NCI-H524 (cell line): ENCODE measurements around the gene ZSWIM1.

Experiments
- DNase-seq, 2 experiments: peaks; one replicate each; lab custom pipeline; 2025; lab: John Stamatoyannopoulos, UW

The ZSWIM1 gene

DNA sequence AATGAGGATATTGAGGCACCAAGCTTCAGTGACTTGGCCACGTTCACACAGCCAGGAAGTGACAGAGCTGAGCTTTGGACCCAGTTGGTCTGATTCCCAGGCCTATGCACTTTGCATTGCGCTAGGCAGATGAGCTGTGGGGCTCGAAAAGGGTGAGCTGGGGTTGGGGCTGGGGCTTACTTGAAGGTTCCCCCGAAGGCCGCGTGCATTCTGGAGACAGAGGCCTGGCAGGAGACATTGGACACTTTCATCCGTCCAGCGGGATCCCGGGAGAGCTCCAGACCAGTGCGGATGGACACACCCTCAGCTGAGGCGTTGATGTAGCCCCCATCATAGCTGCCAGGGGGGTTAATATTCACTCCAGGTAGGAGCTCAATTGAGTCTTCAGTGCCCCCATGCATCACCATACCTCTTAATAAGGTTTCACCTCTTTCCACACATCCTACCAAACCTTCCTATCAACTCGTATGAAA, 28.3 kb downstream of the ZSWIM1 start:
- no peak for DNase-seq

DNA sequence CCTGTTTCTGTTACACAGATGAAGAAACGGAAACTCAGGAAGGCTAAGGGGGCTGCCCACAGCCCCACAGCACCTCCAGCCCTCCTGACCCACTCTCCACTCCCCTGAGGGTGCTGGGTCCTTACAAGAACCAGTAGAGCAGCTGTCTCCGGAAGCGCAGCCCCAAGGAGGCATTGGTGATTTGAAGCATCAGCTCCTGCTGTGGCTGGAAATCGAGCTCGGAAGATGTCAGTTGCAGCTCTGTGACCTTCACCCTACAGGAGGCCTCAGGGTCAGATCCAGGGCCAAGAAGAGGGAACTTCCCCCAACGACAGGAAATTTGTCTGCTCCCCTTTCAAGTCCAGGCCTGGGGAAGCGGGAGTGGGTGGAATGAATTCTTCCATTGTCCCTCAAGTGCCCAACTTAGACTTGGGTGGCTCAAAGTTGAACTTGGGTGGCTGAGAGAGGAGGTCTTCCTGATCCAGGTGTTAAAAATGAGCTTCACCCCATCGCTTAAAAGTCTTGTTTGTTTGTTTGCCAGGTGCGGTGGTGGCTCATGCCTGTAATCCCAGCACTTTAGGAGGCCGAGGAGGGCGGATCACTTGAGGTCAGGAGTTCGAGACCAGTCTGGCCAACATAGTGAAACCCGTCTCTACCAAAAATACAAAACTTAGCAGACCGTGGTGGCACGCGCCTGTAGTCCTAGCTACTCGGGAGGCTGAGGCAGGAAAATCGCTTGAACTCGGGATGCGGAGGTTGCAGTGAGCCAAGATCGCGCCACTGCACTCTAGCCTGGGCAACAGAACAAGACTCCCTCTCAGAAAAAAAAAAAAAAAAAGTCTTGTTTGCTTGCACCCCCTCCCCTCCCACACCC, 29.0 kb downstream of the ZSWIM1 start:
- DNase-seq, result no peak

DNA sequence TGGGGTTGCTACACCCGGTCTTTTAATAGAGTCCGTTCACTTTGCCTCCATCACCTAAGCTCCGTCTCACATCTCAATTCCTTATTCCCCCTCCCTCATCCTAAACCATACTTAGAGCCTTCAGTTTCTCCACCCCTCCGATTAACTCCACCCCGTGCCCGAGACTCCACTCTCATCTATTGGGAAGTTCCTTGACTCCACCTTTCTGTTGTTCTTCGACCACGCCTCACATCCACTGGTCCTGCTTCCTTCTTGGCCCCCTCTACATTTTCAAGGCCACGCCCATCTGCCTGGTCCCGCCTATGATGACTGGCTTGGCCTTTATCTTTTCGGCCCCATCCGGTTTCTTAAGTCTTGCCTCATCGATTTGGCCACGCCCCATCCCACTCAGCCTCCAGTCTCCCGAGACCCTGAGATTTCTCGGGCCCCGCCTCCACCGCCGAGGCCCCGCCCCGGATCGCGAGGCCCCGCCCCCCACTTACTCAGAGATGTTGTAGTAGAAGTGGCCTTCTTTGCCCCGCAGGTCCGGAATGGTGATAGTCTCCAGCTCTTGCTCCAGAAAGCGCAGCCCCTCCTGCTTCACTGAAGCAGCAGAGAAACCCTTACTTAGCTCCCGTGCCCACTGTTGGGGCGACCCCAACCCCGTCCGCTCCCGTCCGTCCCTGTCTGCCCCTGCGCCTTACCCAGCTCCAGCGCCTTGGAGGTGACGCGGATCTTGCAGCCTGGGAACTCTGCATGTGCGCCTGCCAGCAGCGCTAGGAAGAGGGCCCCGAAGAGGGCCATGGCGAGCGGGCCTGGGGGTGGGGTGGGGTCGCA, 29.9 kb downstream of the ZSWIM1 start:
- DNase-seq, result peak in 1 of 2 experiments; percentile 61

DNA sequence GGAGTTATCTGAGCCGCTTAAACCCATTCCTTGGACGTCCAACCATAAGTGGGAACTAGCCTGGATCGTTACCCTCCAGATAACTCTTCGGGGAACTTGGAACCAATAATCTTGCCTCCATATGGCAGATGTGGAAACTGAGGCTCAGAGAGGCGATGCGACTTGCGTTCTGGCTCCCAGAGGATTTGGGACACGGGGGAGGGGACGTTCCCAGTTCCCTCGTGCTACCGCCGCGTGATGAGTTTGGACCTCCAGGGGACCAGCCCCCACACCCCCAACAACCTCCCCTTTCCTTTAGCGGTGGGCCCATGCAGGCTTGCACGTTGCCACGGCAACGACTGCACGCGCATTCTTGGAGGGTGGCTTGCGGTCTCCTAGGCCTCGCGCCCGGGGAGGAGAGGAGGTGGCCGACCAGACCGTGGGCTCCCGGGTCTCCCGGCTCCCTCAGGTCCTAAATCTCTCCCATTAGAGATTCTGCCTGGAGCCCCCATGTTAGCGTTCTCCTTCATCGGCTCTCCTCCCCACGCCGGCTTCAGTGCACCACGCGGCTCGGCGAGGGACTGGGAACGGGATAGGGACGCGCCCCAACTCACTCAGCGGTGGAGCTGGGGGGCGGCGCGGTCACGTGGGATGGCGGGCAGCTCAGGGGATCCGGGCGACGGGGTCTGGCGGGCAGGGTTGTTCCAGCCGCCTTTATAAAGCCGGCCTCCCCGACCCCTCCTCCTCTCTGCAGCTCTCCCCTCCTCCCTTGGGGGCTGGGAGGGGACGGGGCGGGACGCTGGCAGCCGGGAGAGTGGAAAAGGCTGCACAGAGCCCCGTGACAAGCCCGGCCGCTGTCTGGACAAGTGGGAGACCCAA, 30.7 kb downstream of the ZSWIM1 start, which contains the start of gene PLTP:
Gene PLTP, minus strand, starts transcription at position 670 of the 858 bp plus-strand sequence. CDS start 703 bp downstream, outside the sequence.
- DNase-seq, result peak; percentile 61 to 63

DNA sequence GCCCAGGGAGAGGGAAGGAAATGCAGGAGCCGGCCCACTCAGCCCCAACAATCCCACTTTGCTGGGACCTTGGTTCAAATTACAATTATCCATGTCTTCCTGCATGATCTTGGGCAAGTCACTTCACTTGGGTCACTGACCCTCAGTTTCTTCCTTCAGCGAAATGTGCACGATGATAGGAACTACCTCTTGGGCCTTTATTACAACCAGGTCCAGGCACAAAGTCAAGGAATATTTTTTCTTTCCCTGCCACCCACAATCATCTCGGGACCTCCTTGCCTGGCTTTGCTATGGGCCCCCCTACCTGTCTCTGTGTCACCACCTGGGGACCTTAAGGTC, 31.3 kb downstream of the ZSWIM1 start:
- no peak for DNase-seq

DNA sequence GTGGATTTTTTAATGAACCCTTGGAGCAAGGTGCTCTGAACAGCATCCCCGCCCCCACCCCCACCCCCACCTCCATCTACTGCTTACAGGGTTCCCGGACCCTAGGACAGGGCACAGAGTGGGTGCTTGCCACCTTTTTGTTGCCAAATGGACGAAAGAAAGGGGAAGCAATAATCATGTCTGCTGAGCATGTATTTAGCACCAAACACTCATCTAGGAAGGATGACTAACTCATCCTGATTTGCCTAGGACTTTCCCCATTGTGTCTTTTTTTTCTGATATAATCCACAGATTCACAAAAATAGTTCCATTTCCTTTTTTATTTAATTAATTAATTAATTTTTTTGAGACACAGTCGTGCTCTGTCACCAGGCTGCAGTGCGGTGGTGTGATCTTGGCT, 32.1 kb downstream of the ZSWIM1 start:
- DNase-seq, result no peak

DNA sequence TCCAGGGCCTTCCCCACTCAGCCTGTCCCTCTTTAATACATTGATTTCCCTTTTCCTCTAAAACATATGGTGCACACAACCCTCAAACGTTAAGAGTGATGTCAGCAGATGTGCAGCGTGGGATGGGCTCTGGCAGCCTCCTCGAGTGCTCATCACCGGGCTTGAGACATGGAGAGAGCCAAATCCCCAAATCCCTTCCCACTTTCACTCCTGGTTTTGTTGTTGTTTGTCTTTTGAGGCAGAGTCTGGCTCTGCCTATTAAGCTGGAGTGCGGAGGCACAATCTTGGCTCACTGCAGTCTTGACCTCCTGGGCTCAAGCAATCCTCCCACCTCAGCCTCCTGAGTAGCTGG, 36.7 kb downstream of the ZSWIM1 start:
- DNase-seq, result peak; percentile 86 to 94

DNA sequence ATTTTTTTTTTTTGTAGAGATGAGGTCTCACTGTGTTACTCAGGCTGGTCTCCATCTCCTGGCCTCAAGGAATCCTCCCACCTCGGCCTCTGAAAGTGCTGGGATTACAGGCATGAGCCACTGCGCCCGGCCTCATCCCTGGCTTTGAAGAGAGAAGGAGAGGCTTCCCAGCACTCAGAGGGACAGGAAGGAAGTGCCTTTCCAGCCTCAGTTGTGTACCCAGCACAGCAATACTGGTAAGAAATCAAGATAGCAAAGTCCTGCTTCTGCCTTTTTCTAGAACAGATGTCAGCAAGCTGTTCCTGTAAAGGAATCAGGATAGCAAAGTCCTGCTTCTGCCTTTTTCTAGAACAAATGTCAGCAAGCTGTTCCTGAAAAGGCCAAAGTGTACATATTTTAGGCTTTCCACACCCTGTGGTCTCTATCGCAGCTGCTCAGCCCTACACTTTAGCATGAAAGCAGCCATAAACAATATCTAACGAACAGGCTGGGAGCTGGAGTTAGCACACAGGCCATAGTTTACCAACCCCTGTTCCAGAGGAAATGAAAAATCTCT, 37.2 kb downstream of the ZSWIM1 start:
- no peak for DNase-seq

DNA sequence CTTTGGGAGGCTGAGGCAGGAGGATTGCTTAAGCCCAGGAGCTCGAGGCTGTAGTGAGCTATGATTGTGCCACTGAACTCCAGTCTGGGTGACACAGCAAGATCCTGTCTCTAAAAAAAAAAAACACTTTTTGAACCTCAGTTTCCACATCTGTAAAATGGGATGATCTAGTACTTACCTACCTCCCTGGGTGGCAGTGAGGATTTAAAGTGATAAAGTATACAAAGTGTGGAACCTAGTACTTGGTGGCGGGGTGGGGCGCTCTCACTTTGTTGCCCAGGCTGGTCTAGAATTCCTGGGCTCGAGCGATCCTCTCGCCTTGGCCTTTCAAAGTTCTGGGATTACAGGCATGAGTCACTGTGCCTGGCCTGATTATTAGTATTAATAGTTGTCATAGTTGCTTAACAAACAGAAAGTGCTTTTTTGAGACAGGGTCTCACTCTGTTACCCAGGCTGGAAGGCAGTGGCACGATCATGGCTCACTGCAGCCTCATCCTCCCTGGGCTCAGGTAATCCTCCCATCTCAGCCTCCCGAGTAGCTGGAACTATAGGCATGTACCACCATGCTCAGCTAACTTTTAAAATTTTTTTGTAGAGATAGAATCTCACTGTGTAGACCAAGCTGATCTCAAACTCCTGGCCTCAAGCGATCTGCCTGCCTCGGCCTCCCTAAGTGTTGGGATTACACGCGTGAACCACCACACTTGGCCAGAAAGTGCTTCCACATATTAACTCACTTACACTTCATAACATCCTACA, 37.9 kb downstream of the ZSWIM1 start:
- DNase-seq, result no peak

DNA sequence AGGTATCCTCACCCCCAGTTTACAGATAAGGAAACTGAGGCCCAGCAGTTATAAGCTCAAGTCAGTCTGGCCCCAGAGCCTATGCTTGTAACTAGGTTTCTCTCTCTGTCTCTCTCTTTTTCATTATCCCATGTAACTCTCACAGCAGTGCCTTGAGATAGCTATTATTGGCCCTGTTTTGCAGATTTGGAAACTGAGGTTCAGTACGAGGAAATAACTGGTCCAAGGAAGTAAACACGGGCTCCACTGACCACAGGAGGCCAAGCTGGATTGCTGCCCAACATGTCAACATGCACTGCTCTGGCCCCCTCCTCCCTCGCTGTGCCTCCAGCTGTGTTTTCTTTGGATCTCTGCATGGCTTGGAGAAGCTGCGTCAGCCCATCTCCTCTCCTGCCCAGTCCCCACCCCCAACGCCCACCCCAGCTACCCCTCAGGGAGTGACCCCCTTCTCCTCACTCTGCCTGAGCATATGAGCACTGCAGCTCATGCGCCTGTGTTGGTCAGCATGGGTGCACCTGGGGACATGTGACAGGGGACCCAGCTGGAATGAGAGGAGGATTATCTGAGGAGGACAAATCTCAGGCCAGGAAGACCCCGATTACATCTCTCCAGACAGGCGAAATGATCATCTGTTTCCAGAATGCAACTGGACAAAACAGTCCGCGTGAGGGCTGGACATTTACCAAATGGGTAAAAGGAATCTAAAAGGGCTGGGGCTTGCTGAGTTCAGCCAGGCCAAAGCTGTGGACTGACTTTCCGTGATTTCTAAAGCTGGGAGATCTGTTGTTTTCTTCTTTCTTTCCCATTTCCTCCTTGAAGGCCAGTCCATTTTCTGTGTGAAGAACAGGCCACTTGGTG, 38.7 kb downstream of the ZSWIM1 start:
- DNase-seq, result no peak

DNA sequence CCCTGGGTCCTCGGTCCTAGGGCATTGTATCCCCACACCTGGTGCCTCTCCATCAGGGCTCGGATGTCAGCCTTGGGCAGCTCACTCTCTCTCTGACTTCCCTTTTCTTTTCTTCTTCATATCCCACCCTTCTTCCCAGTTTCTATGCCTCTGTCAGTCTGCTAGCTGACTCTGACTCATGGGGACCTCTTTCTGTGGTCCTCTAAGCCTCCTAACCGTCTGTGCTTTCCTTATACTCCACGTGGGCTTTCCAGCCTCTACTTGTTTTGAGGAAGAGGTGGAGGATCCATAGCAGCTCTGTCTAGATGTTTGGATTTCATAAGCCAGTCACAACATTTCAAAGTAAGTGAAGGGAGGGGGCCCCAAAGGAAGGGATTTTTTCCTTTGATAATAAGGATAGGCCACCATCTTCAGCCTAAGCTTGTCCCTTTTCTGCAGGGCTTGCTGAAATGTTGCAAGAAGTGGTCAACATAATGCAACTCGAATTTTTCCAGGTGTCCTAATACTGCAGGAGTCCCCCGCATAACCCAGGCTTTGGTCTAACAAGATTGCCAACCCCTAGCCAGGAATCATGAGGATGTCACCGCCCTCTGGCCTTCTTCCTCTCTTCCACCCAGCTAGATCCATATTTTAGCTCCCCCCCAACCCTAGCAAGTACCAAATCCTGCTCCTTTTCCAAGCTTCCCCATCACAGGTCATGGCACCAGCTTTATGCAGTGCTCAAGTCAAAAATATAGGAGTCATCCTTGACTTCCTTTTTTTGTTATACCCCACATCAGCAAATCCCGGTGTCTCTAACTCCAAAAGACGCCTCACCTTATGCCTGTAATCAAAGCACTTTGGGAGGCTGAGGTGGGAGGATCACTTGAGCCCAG, 39.7 kb downstream of the ZSWIM1 start:
- DNase-seq, result no peak

DNA sequence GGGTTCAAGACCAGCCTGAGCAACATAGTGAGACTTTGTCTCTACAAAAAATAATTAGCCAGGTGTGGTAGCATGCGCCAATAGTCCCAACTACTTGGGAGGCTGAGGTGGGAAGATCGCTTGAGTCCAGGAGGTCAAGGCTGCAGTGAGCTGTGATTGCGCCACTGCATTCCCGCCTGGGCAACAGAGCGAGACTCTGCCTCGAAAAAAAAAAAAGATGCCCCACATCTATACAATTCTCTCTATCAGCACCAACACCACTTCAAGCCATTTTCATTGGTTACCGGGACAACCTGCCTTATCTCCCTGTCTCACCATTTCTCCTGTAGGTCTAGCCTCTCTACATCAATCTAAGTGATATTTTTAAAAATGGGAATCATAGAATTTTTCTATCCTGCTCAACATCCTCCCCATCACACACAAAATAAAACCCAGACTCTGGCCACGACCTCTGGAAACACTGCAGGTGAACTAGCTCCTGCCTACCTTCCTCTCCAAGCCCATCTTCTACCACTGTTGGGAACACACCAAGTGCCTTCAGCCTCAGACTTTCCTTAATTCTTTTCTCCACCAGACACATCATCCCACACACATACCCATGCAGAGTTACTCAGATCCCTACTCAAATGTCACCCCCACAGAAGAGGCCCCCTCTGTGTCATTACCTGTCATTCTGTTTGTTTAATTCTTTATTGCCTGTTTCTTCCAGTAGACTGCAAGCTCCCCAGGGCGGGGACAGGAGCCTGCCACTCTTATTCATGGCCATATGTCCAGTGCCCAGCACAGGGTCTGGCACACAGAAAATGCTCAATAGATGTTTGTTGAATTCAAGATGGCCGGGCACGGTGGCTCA, 40.5 kb downstream of the ZSWIM1 start:
- no peak for DNase-seq

DNA sequence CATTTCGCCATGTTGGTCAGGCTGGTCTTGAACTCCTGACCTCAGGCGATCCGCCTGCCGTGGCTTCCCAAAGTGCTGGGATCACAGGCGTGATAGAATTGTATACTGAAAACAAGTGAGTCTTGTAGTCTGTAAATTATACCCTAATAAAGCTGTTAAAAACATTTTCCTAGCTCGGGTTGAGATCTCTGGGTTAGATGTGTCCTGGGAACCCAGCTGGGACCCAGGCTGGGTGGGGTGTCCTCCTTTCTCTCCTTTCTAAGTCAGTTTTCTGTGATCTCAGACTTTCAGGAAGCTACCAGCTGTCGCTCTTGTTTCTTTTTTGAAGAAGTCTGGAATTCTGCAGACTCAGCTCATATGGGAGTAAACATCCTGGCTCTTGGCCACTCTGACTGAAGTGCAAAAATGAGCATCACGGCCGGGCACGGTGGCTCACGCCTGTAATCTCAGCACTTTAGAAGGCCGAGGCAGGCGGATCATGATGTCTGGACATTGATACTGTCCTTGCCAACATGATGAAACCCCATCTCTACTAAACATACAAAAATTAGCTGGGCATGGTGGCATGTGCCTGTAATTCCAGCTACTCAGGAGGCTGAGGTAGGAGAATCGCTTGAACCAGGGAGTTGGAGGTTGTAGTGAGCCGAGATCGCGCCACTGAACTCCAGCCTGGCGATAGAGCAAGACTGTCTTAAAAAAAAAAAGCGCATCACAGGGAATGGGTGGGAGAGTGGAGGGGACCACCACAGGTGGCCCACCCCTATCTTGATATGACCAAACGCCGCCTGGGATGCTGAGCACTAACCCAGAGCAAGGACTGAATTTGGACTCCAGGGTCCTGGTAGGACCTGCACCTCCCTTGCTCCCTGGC, 43.6 kb downstream of the ZSWIM1 start:
- no peak for DNase-seq

DNA sequence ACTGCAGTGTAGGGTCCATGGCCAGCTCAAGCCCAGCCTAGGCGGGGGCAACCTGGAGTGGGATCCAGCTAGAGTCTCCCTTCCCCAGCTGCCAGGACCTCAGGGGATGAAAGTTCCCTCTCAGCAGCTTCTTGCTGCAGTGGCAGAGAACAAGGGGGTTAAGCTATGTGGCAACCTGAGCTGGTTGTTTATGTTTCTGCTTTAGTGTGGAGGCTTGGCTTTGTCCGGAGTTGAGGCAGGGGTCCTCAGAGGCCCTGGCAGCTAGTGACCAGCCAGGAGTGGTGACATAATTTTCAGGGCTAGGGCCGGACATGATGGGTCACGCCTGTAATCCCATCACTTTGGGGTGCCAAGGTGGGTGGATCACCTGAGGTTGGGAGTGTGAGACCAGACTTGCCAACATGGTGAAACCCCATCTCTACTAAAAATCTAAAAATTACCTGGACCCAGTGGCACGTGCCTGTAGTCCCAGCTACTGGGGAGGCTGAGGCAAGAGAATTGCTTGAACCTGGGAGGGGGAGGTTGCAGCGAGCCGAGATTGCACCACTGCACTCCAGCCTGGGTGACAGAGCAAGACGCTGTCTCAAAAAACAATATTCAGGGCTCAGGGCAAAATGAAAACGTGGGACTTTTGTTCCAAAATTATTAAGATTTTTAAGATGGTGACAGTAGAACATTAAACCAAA, 44.9 kb downstream of the ZSWIM1 start:
- DNase-seq, result no peak

DNA sequence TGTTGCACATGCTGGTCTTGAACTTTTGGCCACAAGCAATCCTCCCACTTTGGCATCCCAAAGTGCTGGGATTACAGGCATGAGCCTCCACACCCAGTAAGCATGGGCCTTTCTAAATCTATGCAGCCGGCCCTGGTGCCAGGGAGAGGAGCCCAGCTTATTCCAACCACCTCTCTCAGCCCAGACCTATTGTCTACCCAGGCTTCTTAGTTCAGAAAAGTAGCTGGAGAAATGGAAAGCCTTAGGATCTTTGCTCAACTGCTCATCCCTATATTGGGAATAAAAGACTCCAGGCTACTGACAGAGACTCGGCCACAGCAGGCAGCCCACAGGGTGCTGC, 45.7 kb downstream of the ZSWIM1 start:
- DNase-seq, result no peak

DNA sequence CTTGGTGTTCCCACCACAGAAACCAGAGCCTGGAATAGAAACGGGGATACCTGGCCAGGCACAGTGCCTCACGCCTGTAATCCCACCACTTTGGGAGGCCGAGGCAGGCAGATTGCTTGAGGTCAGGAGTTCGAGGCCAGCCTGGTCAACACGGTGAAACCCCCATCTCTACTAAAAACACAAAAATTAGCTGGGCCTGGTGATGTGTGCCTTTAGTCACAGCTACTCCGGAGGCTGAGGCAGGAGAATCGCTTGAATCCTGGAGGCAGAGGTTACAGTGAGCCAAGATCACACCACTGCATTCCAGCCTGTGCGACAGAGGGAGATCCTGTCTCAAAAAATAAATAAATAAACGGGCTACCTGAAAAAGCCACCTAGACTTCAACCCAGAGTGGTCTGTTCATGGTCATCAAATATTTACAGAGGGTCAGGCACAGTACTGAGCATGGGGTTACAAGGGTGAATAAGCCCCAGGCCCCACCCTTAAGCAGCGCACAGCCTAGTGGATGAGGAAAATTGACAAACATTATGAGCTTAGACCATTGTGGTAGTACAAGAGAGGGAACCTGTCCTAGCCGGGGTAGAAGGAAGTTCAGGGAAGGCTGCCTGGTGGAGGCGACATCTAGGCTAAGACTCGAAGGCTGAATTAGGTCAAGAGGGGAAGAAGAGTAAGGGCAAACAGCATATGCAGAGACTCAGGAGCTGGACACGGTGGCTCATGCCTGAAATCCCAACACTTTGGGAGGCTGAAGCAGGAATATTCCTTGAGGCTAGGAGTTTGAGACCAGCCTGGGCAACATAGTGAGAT, 46.2 kb downstream of the ZSWIM1 start:
- DNase-seq, result no peak
